NOMO-1 treated with DMSO at 0.1 percent for 48 hours (cell line): Measurements from ENCODE around the gene KRT13.

ENCODE experiments used
- DNase-seq: peaks from one replicate; lab custom pipeline; 2025; ENCODE audit not compliant: unreplicated experiment; lab: John Stamatoyannopoulos, UW

KRT13 gene

GRCh38 chr17:41537990-41538389 lies 32.6 kb upstream of the KRT13 start:
- DNase-seq = no peak

DNA sequence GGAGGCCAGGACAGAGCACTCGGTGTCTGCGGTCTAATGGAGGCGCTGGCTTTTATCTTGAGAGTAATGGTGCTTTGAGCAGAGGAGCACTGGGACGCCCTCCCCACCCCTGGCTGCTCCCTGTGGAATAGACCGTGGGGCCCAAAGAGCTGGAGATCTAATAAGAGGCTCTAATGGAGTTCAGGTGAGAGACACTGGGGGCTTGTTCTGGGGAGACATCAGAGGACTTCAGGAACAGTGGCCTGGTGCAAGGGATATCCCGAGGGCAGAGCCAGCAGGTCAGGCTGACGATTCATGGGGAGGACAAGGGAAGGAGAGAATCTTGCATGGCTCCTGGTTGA lies 32.2 kb upstream of the KRT13 start:
- DNase-seq = no peak

GRCh38 chr17:41536741-41537613 lies 31.6 kb upstream of the KRT13 start:
- no peak for DNase-seq

DNA sequence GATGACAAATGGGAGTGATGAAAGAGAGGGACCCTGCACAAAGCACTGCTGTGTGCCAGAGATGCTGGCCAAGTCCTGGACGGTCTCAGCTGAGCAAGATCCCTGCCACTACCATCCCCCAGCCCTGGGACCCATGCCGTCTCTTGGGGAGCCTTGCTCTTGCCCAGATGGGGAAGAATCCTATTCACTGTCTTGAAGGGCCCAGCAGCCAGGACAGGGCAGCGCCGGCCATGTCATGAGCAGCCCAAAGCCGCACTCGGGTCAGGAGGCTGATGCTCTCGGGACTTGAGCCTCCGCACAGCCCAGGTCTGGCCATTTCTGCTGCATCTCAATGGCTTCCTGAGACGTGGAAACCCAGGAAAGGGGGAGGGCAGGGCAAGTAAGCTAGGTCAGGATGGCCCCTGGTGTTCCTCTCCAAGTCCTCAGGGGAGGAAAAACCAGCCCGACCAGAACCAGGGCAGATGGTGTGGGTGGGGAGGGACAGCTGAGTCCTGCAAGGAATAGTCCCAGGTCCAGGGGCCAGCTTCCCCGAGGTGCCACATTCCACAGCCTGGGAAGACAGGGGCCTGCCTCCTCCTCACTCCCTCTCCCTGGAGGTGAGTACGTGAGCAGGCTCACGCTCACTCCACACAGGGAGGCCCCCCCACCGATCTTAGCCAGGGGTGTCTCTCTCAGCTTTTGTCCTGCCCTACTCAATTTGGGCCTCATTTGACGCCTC lies 30.5 kb upstream of the KRT13 start:
- no peak for DNase-seq

GRCh38 chr17:41534899-41535546 lies 29.6 kb upstream of the KRT13 start:
- DNase-seq = no peak

DNA sequence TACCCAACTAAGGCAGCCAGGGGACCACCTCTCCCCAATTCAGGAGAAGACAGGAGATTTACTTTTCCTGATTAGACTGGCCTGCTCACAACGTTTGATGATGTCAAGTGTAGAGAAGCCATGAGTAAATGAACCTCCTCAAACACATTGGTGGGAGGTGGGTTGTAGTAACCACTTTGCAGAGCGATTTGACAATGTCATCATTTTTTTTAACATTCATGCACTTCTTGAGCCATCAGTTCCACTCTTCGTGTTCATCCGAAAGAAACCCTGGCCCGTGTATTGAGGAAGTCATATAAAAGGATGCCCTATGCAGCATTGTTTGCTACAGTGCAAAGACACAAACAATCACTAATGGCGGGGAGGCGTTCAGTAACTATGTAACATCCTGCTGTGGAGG lies 28.2 kb upstream of the KRT13 start:
- DNase-seq = no peak

DNA sequence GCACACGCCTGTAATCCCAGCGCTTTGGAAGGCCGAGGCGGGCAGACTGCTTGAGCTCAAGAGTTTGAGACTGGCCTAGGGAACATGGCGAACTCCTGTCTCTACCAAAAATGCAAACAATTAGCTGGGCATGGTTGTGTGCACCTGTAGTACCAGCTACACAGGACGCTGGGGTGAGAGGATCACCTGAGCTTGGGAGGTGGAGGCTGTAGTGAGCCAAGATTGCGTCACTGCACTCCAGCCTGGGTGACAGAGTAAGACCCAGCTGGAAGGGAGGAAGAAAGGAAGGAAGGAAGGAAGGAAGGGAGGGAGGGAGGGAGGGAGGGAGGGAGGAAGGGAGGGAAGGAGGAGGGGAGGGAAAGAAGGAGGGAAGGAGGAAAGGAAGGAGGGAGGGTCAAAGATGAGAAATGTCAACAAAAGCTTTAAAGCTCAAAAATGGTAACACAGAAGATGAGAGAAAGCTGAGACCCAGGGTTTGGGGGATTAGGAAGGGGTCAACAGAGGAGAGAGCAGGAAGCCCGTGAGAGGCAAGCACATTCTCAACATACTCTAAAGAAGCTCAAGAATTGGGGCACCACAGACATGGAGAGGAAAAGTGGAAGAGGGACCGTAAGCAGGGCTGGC lies 27.6 kb upstream of the KRT13 start:
- DNase-seq = no peak

DNA sequence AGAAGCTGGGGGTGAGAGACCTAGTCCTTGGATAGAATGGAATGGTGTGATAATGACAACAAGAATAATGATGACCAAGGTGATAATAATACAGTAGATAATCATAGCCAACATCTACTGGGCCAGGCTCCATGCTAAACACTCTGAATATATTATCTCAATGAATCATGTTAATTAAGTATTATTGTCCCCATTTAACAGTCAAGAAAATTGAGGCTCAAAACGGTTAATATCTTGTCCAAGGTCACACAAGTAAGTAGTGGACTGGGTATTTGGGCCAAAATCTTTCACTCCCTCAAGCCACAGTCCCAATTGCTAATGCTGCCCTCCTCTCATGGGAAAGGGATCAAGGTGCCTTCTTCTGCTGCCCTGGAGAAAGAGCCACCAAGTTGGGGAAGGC lies 26.6 kb upstream of the KRT13 start:
- DNase-seq = no peak

- no peak for DNase-seq
These were observed 24.9 kb upstream of the KRT13 start for GRCh38 chr17:41530062-41531048.

GRCh38 chr17:41529491-41529915 lies 24.1 kb upstream of the KRT13 start:
- peak; percentile 8 for DNase-seq

GRCh38 chr17:41528959-41529353 lies 23.5 kb upstream of the KRT13 start:
- no peak for DNase-seq

GRCh38 chr17:41527063-41528023 lies 21.9 kb upstream of the KRT13 start:
- no peak for DNase-seq

DNA sequence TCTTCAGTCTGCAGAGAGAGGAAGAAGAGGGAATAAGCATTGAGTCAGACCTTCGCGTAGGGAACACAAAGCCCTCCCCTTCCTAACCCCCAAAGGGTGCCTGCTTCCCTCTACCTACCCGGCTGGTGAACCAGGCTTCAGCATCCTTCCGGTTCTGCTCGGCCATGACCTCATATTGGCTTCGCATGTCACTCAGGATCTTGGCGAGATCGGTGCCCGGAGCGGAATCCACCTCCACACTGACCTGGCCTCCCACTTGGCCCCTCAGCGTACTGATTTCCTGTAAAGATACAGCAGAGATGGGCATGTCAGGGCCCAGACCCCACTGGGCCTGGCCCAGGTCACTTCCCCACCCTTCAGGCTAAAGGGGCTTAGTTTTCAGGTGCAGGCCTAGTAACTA lies 18.8 kb upstream of the KRT13 start:
- DNase-seq = no peak

GRCh38 chr17:41523787-41524186 lies 18.4 kb upstream of the KRT13 start:
- DNase-seq = no peak

GRCh38 chr17:41523225-41523593 lies 17.8 kb upstream of the KRT13 start:
- DNase-seq = no peak

- DNase-seq = no peak
These were observed 17.2 kb upstream of the KRT13 start for GRCh38 chr17:41522301-41523224.

GRCh38 chr17:41521574-41522261 lies 16.3 kb upstream of the KRT13 start:
- DNase-seq = no peak
